ENCODE measurements around the gene PLOD1. TPM values are rescaled to one million over a fixed set of nuclear protein-coding genes. Genes with fewer than 3 reads are reported as not detected.

PLOD1 gene
- total and polyA plus RNA-seq, 10 of the 15 experiments (the other 5 are each of a cell fraction or from before 2014, with no cell fraction given), result 10.6 to 42.6 (median 29.3) TPM

DNA sequence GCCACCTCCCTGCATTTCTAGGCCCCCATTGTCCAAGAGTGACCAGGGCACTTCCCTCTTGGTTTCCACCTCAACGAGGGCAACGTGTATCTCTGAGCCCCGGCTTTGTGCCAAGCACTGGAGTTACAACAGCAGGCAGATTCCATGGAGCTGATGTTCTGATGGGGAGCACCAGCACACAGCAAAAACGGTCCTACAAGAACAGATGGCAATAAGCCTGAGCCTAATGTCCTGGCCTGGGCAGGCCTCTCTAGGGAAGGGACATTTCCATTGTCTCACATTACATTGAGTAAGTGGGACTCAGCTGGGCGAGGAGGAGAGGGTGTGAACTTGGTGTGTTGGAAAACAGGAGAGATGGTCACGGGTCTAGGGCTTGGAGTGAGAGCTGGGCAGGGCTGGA, 48.6 kb upstream of the PLOD1 start (continued):
- no peak for TF ChIP-seq BCL3 (IDR thresholded peaks at IDR 0.05; ENCODE audit: borderline replicate concordance, insufficient read depth, low read depth, low read length, poor library complexity, severe bottlenecking)
- TF ChIP-seq SUPT20H (IDR thresholded peaks at IDR 0.05; ENCODE audit: borderline replicate concordance, control insufficient read depth, low read depth, low read length), result no peak

- no peaks in the 10 kb centered on the region for H4K20me1 ChIP-seq (ENCODE audit: control insufficient read depth, insufficient read depth)
- ChIA-PET RAD21 (ENCODE audit: unreplicated experiment) (interaction anchor here (0.7 to 1.0 kb wide), 2 partner anchors 10 to 84 kb away, joined by 3 read pairs; no protein-coding TSS in a partner anchor), CTCF (interaction anchor here (1.3 kb wide), 1 partner anchor 80 kb away, joined by 3 read pairs; no protein-coding TSS in a partner anchor), POLR2A (no interaction called here), SMC1A (ENCODE audit: uncharacterized antibody, unreplicated experiment) (no interaction called here)
- H3K4me1 ChIP-seq (ENCODE audit: control insufficient read depth, insufficient read depth, low read length), result no peaks in the 10 kb centered on the region
- no peak overlapping the region for H3K9ac ChIP-seq (ENCODE audit: control insufficient read depth, insufficient read depth, low read length)
- no peak overlapping the region for H3K27ac ChIP-seq (ENCODE audit: control insufficient read depth, insufficient read depth)
- BruUV-seq (replicated peaks), result no TSS peak
- no peak for FAIRE-seq
- WGBS (ENCODE audit: insufficient coverage, insufficient replicate concordance, low lambda C conversion rate, missing lambda C conversion rate), result 40% methylated on average over 19 of the region's 19 CpGs
- no peak overlapping the region for H3K4me3 ChIP-seq
- TF ChIP-seq SP1 (IDR thresholded peaks at IDR 0.05; ENCODE audit: low read depth, low read length) (no peak), ZZZ3 (IDR thresholded peaks at IDR 0.05; ENCODE audit: control insufficient read depth, insufficient read length, low read depth) (no peak), YY1 (IDR thresholded peaks at IDR 0.05; ENCODE audit: low read depth, low read length) (no peak), IKZF2 (IDR thresholded peaks at IDR 0.05) (no peak), CHD2 (IDR thresholded peaks at IDR 0.05; ENCODE audit: borderline replicate concordance, low read depth, low read length) (no peak), CBX5 (IDR thresholded peaks at IDR 0.05; ENCODE audit: low read depth) (no peak), ZNF217 (IDR thresholded peaks at IDR 0.05) (no peak), CREM (IDR thresholded peaks at IDR 0.05; ENCODE audit: low read depth) (no peak), CBX3 (IDR thresholded peaks at IDR 0.05; ENCODE audit: borderline replicate concordance, low read depth) (no peak), EED (IDR thresholded peaks at IDR 0.05; ENCODE audit: low read depth) (no peak), BMI1 (IDR thresholded peaks at IDR 0.05; ENCODE audit: borderline replicate concordance) (no peak), MEF2A (IDR thresholded peaks at IDR 0.05; ENCODE audit: insufficient read depth, low read depth, low read length) (no peak), ZNF384 (IDR thresholded peaks at IDR 0.05; ENCODE audit: borderline replicate concordance, low read depth, low read length) (no peak)
- TF ChIP-seq, protein P1, sequence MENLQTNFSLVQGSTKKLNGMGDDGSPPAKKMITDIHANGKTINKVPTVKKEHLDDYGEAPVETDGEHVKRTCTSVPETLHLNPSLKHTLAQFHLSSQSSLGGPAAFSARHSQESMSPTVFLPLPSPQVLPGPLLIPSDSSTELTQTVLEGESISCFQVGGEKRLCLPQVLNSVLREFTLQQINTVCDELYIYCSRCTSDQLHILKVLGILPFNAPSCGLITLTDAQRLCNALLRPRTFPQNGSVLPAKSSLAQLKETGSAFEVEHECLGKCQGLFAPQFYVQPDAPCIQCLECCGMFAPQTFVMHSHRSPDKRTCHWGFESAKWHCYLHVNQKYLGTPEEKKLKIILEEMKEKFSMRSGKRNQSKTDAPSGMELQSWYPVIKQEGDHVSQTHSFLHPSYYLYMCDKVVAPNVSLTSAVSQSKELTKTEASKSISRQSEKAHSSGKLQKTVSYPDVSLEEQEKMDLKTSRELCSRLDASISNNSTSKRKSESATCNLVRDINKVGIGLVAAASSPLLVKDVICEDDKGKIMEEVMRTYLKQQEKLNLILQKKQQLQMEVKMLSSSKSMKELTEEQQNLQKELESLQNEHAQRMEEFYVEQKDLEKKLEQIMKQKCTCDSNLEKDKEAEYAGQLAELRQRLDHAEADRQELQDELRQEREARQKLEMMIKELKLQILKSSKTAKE (IDR thresholded peaks at IDR 0.05; ENCODE audit: low read depth, poor library complexity, severe bottlenecking), result no peak
- H3K27me3 ChIP-seq (replicated peaks in 1 of 2; ENCODE audit: control insufficient read depth in 2 of 2, insufficient read depth in 2 of 2, low read length in 1 of 2), result no peaks in the 10 kb centered on the region; a peak in 1 of 4 replicates
- H3K4me2 ChIP-seq (ENCODE audit: control insufficient read depth, insufficient read depth), result no peak overlapping the region
- no peaks in the 10 kb centered on the region for H3K79me2 ChIP-seq (ENCODE audit: control insufficient read depth, insufficient read depth, low read length)
- no peak for ATAC-seq
- H3K9me3 ChIP-seq (replicated peaks; ENCODE audit: control insufficient read depth, insufficient read depth, low read length), result no peaks in the 10 kb centered on the region
- no peak overlapping the region for H2AFZ ChIP-seq (ENCODE audit: control insufficient read depth, low read depth, low read length)
- intact Hi-C loops (cut with micrococcal nuclease; ENCODE audit: unreplicated experiment), result no loop called here
- H3K36me3 ChIP-seq (ENCODE audit: control insufficient read depth in 2 of 2, insufficient read depth in 2 of 2, low read length in 1 of 2), result no peaks in the 10 kb centered on the region
- DNase-seq (ENCODE audit: low read depth, low spot score), result no peak
- in situ Hi-C loops (cut with MboI), result no loop called here
Measured at GRCh38 chr1:11886986-11887665, 47.4 kb upstream of the PLOD1 start.

Measured in GM12878 (cell line).